ENCODE measurements around the gene GSE1.

DNA sequence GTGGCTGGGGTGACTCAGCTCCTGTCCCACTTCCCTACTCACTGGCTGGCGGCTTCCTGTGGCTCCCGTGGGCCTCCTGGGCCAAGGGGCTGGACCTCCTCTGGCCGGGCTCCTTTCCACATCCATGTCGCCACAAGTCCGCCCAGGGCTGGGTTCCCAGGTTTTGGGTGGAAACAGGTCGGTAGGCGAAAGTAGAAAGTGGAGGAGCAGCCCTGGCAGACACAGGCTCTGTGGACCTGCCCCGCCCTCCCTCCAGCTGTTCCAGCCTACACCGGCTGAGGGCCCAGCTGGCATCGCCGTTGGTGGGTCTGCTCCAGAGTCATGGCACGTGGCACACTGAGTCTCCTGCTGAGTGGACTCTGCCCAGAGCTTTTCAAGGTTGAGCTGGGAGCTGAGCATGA, 28.7 kb downstream of the GSE1 start:
- TF ChIP-seq, protein P1, sequence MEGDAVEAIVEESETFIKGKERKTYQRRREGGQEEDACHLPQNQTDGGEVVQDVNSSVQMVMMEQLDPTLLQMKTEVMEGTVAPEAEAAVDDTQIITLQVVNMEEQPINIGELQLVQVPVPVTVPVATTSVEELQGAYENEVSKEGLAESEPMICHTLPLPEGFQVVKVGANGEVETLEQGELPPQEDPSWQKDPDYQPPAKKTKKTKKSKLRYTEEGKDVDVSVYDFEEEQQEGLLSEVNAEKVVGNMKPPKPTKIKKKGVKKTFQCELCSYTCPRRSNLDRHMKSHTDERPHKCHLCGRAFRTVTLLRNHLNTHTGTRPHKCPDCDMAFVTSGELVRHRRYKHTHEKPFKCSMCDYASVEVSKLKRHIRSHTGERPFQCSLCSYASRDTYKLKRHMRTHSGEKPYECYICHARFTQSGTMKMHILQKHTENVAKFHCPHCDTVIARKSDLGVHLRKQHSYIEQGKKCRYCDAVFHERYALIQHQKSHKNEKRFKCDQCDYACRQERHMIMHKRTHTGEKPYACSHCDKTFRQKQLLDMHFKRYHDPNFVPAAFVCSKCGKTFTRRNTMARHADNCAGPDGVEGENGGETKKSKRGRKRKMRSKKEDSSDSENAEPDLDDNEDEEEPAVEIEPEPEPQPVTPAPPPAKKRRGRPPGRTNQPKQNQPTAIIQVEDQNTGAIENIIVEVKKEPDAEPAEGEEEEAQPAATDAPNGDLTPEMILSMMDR (IDR thresholded peaks at IDR 0.05), result no peak
- no peak for TF ChIP-seq POLR2A (IDR thresholded peaks at IDR 0.05)

Measured in thyroid gland (tissue), 4 donors.